H1 (cell line): ENCODE measurements around the gene SLC25A4. TPM values are rescaled to one million over a fixed set of nuclear protein-coding genes. Genes with fewer than 3 reads are reported as not detected.

Experiments
- CTCF ChIA-PET: fragments of 300-600 bp; sonication (Branson Sonifier 250); formaldehyde crosslinking; loops from one replicate; lab custom pipeline; 2021; ENCODE audit not compliant: partially characterized antibody; lab: Charles Lee
- POLR2A ChIA-PET: fragments of 300-600 bp; sonication (Branson Sonifier 250); formaldehyde crosslinking; loops from one replicate; lab custom pipeline; 2021; ENCODE audit warnings: inconsistent platforms; ENCODE audit not compliant: partially characterized antibody; lab: Charles Lee
- DNase-seq, 2 experiments: peaks; one replicate each; pipeline versions ENCODE4 v3.0.0 to v3.0.0-alpha.2; 2010 to 2022; ENCODE audit warnings: low spot score in 2 of 2, low read depth in 1 of 2, mixed read lengths in 1 of 2
- FAIRE-seq: peaks from 2 replicates; lab custom pipeline; 2011; peaks lifted over from hg19 to GRCh38; lab: Jason Lieb, UNC
- H2AFZ ChIP-seq: 2 replicates; pipeline ENCODE4 v1.8.1; 2012; ENCODE audit warnings: low read length, inconsistent platforms
- H2AK5ac ChIP-seq: 2 replicates; pipeline ENCODE4 v1.6.1; 2013; ENCODE audit warnings: low read depth, low read length
- H2BK120ac ChIP-seq: replicated peaks from 2 replicates; pipeline ENCODE3; 2013; ENCODE audit warnings: low read depth, low read length, inconsistent platforms
- H2BK12ac ChIP-seq: 2 replicates; pipeline ENCODE4 v1.6.1; 2013; ENCODE audit warnings: low read depth, low read length
- H2BK15ac ChIP-seq: 2 replicates; pipeline ENCODE4 v1.6.1; 2013; ENCODE audit warnings: low read length
- H2BK20ac ChIP-seq: 2 replicates; pipeline ENCODE4 v1.6.1; 2013; ENCODE audit warnings: low read length
- H2BK5ac ChIP-seq: 2 replicates; pipeline ENCODE4 v1.6.1; 2013; ENCODE audit warnings: low read depth, low read length
- H3K14ac ChIP-seq: 2 replicates; pipeline ENCODE4 v1.6.1; 2013; ENCODE audit warnings: inconsistent platforms; ENCODE audit not compliant: insufficient read length
- H3K18ac ChIP-seq: 2 replicates; pipeline ENCODE4 v1.6.1; 2013; ENCODE audit warnings: low read length; ENCODE audit errors: extremely low read depth
- H3K23ac ChIP-seq: 2 replicates; pipeline ENCODE4 v1.6.1; 2013; ENCODE audit warnings: inconsistent platforms; ENCODE audit not compliant: insufficient read length
- H3K23me2 ChIP-seq: 2 replicates; pipeline ENCODE4 v1.6.1; 2013; ENCODE audit warnings: low read depth, low read length
- H3K27ac ChIP-seq: 2 replicates; pipeline ENCODE4 v1.6.1; 2011; ENCODE audit warnings: low read depth, low read length, inconsistent platforms
- H3K27me3 ChIP-seq, 4 experiments: replicated peaks in 1 of 4; 1 replicate in 1 of 4; 2 replicates in 3 of 4; pipeline versions ENCODE4 v1.6.1 to v1.8.1; 2011 to 2013; ENCODE audit warnings: low read length in 3 of 4, mild to moderate bottlenecking in 3 of 4, inconsistent platforms in 2 of 4, mixed read lengths in 2 of 4, moderate library complexity in 1 of 4; ENCODE audit not compliant: control insufficient read depth in 3 of 4, insufficient read depth in 3 of 4; ENCODE audit errors: extremely low read depth in 1 of 4
- H3K36me3 ChIP-seq, 4 experiments: 2 replicates each; pipeline versions ENCODE4 v1.6.1 to v1.8.1; 2011 to 2013; ENCODE audit warnings: mild to moderate bottlenecking in 4 of 4, low read length in 3 of 4, moderate library complexity in 2 of 4, control low read depth in 1 of 4, inconsistent platforms in 1 of 4; ENCODE audit not compliant: insufficient read depth in 4 of 4, control insufficient read depth in 2 of 4
- H3K4ac ChIP-seq: replicated peaks from 2 replicates; pipeline ENCODE3; 2013; ENCODE audit warnings: low read length, low read depth, mixed read lengths, inconsistent platforms; ENCODE audit not compliant: insufficient read length
- H3K4me1 ChIP-seq, 4 experiments: replicated peaks in 1 of 4; 1 replicate in 1 of 4; 2 replicates in 3 of 4; pipeline versions ENCODE4 v1.6.1 to v1.8.1; 2011 to 2013; ENCODE audit warnings: low read length in 3 of 4, inconsistent platforms in 2 of 4, mixed read lengths in 1 of 4; ENCODE audit not compliant: insufficient read depth in 4 of 4, control insufficient read depth in 3 of 4
- H3K4me2 ChIP-seq, 2 experiments: 2 replicates each; pipeline versions ENCODE4 v1.6.1 to v1.8.1; 2011 to 2013; ENCODE audit warnings: low read depth in 2 of 2, low read length in 2 of 2, control low read depth in 1 of 2, inconsistent platforms in 1 of 2, mild to moderate bottlenecking in 1 of 2; ENCODE audit not compliant: insufficient read depth in 1 of 2
- H3K4me3 ChIP-seq, 4 experiments: fragments of 200-600, 300-600 bp in 1 of 4; sonication (generic), shearing (Covaris generic), sonication (Bioruptor Twin) in 1 of 4; 2 replicates each; pipeline versions ENCODE4 v1.5.1 to v1.8.1; 2011 to 2016; ENCODE audit warnings: low read length in 4 of 4, low read depth in 3 of 4, control low read depth in 2 of 4, inconsistent platforms in 2 of 4, mild to moderate bottlenecking in 2 of 4, mixed read lengths in 1 of 4, moderate library complexity in 1 of 4; ENCODE audit not compliant: insufficient read depth in 2 of 4; ENCODE audit errors: extremely low read depth in 1 of 4
- H3K56ac ChIP-seq: replicated peaks from 2 replicates; pipeline ENCODE3; 2013; ENCODE audit warnings: low read depth, mild to moderate bottlenecking, mixed read lengths, low read length, inconsistent platforms; ENCODE audit not compliant: insufficient read length
- H3K79me1 ChIP-seq: 2 replicates; pipeline ENCODE4 v1.6.1; 2013; ENCODE audit warnings: low read depth, low read length, control low read depth
- H3K79me2 ChIP-seq, 2 experiments: 2 replicates each; pipeline versions ENCODE4 v1.6.1 to v1.8.1; 2012 to 2013; ENCODE audit warnings: low read length in 2 of 2, mild to moderate bottlenecking in 2 of 2, inconsistent platforms in 1 of 2; ENCODE audit not compliant: insufficient read depth in 2 of 2, control insufficient read depth in 1 of 2
- H3K9ac ChIP-seq, 4 experiments: replicated peaks in 1 of 4; 1 replicate in 1 of 4; 2 replicates in 3 of 4; pipeline versions ENCODE4 v1.6.1 to v1.8.1; 2011 to 2013; ENCODE audit warnings: low read depth in 3 of 4, low read length in 3 of 4, control low read depth in 2 of 4, mild to moderate bottlenecking in 2 of 4, moderate library complexity in 2 of 4, inconsistent platforms in 1 of 4; ENCODE audit errors: extremely low read depth in 1 of 4
- H3K9me3 ChIP-seq, 2 experiments: 2 replicates each; pipeline versions ENCODE4 v1.6.1 to v1.8.1; 2012 to 2013; ENCODE audit warnings: mild to moderate bottlenecking in 2 of 2, moderate library complexity in 2 of 2, control low read depth in 1 of 2, inconsistent platforms in 1 of 2, low read depth in 1 of 2, low read length in 1 of 2, mixed read lengths in 1 of 2; ENCODE audit not compliant: insufficient read depth in 2 of 2
- H4K20me1 ChIP-seq, 2 experiments: replicated peaks in 1 of 2; 2 replicates each; pipeline versions ENCODE3 to v1.8.1; 2011 to 2013; ENCODE audit warnings: inconsistent platforms in 2 of 2, low read length in 2 of 2, mild to moderate bottlenecking in 1 of 2; ENCODE audit not compliant: insufficient read depth in 2 of 2, control insufficient read depth in 1 of 2
- H4K5ac ChIP-seq: 2 replicates; pipeline ENCODE4 v1.6.1; 2013; ENCODE audit warnings: low read length, low read depth, mixed read lengths, inconsistent platforms; ENCODE audit not compliant: insufficient read length
- H4K8ac ChIP-seq: 2 replicates; pipeline ENCODE4 v1.8.0; 2013; ENCODE audit warnings: mild to moderate bottlenecking, moderate library complexity, low read length, inconsistent platforms; ENCODE audit not compliant: insufficient read depth; ENCODE audit errors: extremely low read depth
- H4K91ac ChIP-seq: replicated peaks from 2 replicates; pipeline ENCODE3; 2013; ENCODE audit warnings: low read length, mixed read lengths, inconsistent platforms; ENCODE audit not compliant: insufficient read length
- NANOG ChIP-seq: IDR thresholded peaks from 2 replicates; pipeline ENCODE4 v1.6.1; 2011; ENCODE audit warnings: low read length, low read depth, mild to moderate bottlenecking, inconsistent platforms; ENCODE audit not compliant: insufficient read depth, poor library complexity, severe bottlenecking
- RXRA ChIP-seq: IDR thresholded peaks from 2 replicates; pipeline ENCODE4 v1.6.1; 2011; ENCODE audit warnings: low read depth, mild to moderate bottlenecking, low read length, moderate library complexity; ENCODE audit not compliant: insufficient read depth
- WGBS, 2 experiments: shearing (Covaris generic) in 1 of 2; methylation state at CpG; one replicate each; pipeline versions ENCODE4 v1.1.6 to v1.1.7; 2013 to 2015; ENCODE audit warnings: low lambda C conversion rate in 2 of 2, mixed read lengths in 2 of 2, inconsistent platforms in 1 of 2, low coverage in 1 of 2, missing lambda C conversion rate in 1 of 2; ENCODE audit not compliant: insufficient replicate concordance in 2 of 2, insufficient coverage in 1 of 2, insufficient read length in 1 of 2; ENCODE audit errors: extremely low coverage in 1 of 2, missing lambda C conversion rate in 1 of 2; 5-methylcytosine and 5-hydroxymethylcytosine counted together
- polyA plus RNA-seq, 7 experiments: library from polyadenylated mRNA; depleted of rRNA in 3 of 7; stranded (reverse) in 5 of 7; unstranded in 2 of 7; fragments of >200 nt in 5 of 7; fragments of 200-250 nt in 2 of 7; gene quantifications; 1 replicate in 5 of 7; 2 replicates in 1 of 7; 4 replicates in 1 of 7; pipeline versions ENCODE4 v1.2.1 to v1.2.3, GENCODE V29; 2011 to 2013; ENCODE audit warnings: missing spikeins in 2 of 7, mixed read lengths in 2 of 7
- total RNA-seq: library from RNA; stranded (reverse); fragmentation: NEBNext Ultra II Directional; extraction: Animal tissue kit (Norgen Biotek cat#: 25700); gene quantifications from 2 replicates; pipeline ENCODE4 v1.2.1, GENCODE V29; 2021

SLC25A4 gene
- total and polyA plus RNA-seq, 2 of the 8 experiments (the other 6 are each of a cell fraction or from before 2014, with no cell fraction given) = 41.3 to 42.0 TPM

GRCh38 chr4:185120631-185120946 lies 22.5 kb upstream of the SLC25A4 start:
- DNase-seq (peak in 1 of 2 experiments; percentile 43), FAIRE-seq (peak; percentile 13)
- ChIA-PET POLR2A (no interaction called here), CTCF (interaction anchor here (1.1 to 2.1 kb wide), 4 partner anchors 14 to 917 kb away, joined by 3 to 9 read pairs (median 4); no protein-coding TSS in a partner anchor)
- Histone ChIP-seq H3K56ac (no peak overlapping the region), H3K27me3 (no peaks in the 10 kb centered on the region), H3K4me1 (peaks cover 0 to 9% (median 6%) of the 10 kb centered on the region in 4 experiments; a peak in 5 of 7 replicates), H3K79me2 (no peaks in the 10 kb centered on the region), H3K36me3 (no peaks in the 10 kb centered on the region), H2BK15ac (no peak overlapping the region), H4K20me1 (no peaks in the 10 kb centered on the region), H3K4me3 (no peak overlapping the region; a peak in 1 of 8 replicates), H3K4me2 (peak overlapping the region in 1 of 2 experiments; percentile 34; a peak in 2 of 4 replicates), H3K23me2 (no peaks in the 10 kb centered on the region), H4K8ac (no peak overlapping the region), H3K23ac (no peak overlapping the region), H3K9ac (no peak overlapping the region), H3K27ac (peak overlapping the region; percentile 25; the same call in 1 of the 2 replicates), H2AFZ (no peak overlapping the region), H2BK5ac (no peak overlapping the region), H2BK120ac (no peak overlapping the region), H3K4ac (no peak overlapping the region), H2BK12ac (no peak overlapping the region), H3K79me1 (no peaks in the 10 kb centered on the region), H3K9me3 (no peaks in the 10 kb centered on the region), H4K5ac (no peak overlapping the region), H3K14ac (no peak overlapping the region), H4K91ac (no peak overlapping the region), H3K18ac (no peak overlapping the region), H2BK20ac (0 out of 2 replicates have a peak overlapping the region, but pooled peaks have one; percentile 15), H2AK5ac (no peak overlapping the region)
- WGBS, 2 experiments = 37% methylated on average over 6 of the region's 6 CpGs; no CpG with 5 or more reads in 1 of the 2 experiments
- TF ChIP-seq RXRA (no peak), NANOG (peak; percentile 23)
